Ishikawa (cell line): ENCODE measurements around the gene GAPVD1.

Experiments
- CEBPB ChIP-seq: IDR thresholded peaks from 2 replicates; pipeline ENCODE4 v1.6.1; 2012
- CREB1 ChIP-seq: IDR thresholded peaks from 2 replicates; pipeline ENCODE4 v1.6.1; 2012; ENCODE audit warnings: low read depth
- EGR1 ChIP-seq: IDR thresholded peaks from 2 replicates; pipeline ENCODE4 v1.6.1; 2012
- EP300 ChIP-seq: IDR thresholded peaks from 2 replicates; pipeline ENCODE4 v1.6.1; 2012; ENCODE audit warnings: borderline replicate concordance
- RAD21 ChIP-seq: IDR thresholded peaks from 2 replicates; pipeline ENCODE4 v1.6.1; 2012; ENCODE audit warnings: low read depth
- TAF1 ChIP-seq: IDR thresholded peaks from 2 replicates; pipeline ENCODE4 v1.6.1; 2012; ENCODE audit warnings: low read depth, mild to moderate bottlenecking
- TCF12 ChIP-seq: IDR thresholded peaks from 2 replicates; pipeline ENCODE4 v1.6.1; 2012; ENCODE audit warnings: low read depth
- ZBTB7A ChIP-seq: IDR thresholded peaks from 2 replicates; pipeline ENCODE4 v1.6.1; 2012; ENCODE audit warnings: low read depth
- TF ChIP-seq, protein P1 (sequence below): IDR thresholded peaks from 2 replicates; pipeline ENCODE4 v1.6.1; 2012
- TF ChIP-seq, protein P2 (sequence below): IDR thresholded peaks from 2 replicates; pipeline ENCODE4 v1.6.1; 2012

DNA sequence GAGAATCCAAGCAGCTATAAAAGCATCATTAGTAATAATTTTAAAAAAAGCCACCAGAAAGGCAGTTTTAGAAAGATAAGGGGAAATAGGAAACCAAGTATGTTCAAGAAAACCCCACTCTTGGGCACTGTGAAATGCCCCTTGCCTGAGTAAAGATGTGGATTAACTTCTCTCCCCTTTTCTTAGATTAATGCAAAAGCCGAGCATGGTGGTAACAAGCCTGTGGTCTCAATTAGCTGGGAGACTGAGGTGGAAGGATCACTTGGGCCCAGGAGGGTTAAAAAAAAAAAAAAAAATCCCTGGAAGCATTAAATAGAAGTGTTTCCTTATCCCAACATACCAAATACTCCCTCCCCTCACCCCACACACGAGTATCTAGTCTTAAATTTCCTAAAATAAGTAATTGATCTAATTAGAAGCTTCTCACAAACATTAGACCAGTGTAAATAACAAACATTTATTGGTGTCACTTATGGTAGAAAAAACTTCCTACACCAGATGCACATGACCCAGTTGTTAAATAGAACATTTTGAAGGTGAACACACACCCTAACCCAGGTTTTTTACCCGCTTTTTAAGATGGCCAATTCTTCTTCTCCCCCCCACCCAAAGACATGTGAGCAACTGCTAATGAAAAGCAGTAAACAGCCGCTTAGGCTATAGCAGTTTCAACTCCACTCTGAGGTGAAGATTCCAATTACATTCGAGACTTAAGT, 25.7 kb upstream of the GAPVD1 start:
- no peak for TF ChIP-seq ZBTB7A
- TF ChIP-seq EGR1: no peak
- no peak for TF ChIP-seq CEBPB
- no peak for TF ChIP-seq TCF12
- no peak for TF ChIP-seq TAF1
- no peak for TF ChIP-seq EP300
- TF ChIP-seq CREB1: no peak
- TF ChIP-seq RAD21: no peak
- TF ChIP-seq, protein P1, sequence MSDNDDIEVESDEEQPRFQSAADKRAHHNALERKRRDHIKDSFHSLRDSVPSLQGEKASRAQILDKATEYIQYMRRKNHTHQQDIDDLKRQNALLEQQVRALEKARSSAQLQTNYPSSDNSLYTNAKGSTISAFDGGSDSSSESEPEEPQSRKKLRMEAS: no peak
- TF ChIP-seq, protein P2, sequence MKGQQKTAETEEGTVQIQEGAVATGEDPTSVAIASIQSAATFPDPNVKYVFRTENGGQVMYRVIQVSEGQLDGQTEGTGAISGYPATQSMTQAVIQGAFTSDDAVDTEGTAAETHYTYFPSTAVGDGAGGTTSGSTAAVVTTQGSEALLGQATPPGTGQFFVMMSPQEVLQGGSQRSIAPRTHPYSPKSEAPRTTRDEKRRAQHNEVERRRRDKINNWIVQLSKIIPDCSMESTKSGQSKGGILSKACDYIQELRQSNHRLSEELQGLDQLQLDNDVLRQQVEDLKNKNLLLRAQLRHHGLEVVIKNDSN: no peak
